Vagina (tissue), 2 donors: Measurements from ENCODE around the gene ZFP57.

Source experiments
- POLR2A ChIP-seq, 2 donors: fragments of 450-650 bp; IDR thresholded peaks; one replicate each; pipeline ENCODE4 v1.6.1; 2017; ENCODE audit warnings: antibody characterized with exemption in 2 of 2, mild to moderate bottlenecking in 2 of 2, moderate library complexity in 2 of 2
- POLR2AphosphoS5 ChIP-seq, 2 donors: sonication (generic); formaldehyde crosslinking; IDR thresholded peaks; one replicate each; pipeline ENCODE4 v1.9.0; 2017; ENCODE audit warnings: antibody characterized with exemption in 2 of 2, mild to moderate bottlenecking in 2 of 2, low read depth in 1 of 2; ENCODE audit not compliant: insufficient read depth in 1 of 2
- TF ChIP-seq, protein P1 (sequence below), 3 experiments: fragments of 450-650 bp in 2 of 3; fragments of 200-600 bp in 1 of 3; sonication (generic) in 1 of 3; IDR thresholded peaks; one replicate each; pipeline ENCODE4 v1.5.1; 2017 to 2019; ENCODE audit warnings: antibody characterized with exemption in 3 of 3, mild to moderate bottlenecking in 2 of 3, moderate library complexity in 2 of 3

GRCh38 chr6:29724937-29725869 lies 44.3 kb upstream of the ZFP57 start:
- TF ChIP-seq, protein P1, sequence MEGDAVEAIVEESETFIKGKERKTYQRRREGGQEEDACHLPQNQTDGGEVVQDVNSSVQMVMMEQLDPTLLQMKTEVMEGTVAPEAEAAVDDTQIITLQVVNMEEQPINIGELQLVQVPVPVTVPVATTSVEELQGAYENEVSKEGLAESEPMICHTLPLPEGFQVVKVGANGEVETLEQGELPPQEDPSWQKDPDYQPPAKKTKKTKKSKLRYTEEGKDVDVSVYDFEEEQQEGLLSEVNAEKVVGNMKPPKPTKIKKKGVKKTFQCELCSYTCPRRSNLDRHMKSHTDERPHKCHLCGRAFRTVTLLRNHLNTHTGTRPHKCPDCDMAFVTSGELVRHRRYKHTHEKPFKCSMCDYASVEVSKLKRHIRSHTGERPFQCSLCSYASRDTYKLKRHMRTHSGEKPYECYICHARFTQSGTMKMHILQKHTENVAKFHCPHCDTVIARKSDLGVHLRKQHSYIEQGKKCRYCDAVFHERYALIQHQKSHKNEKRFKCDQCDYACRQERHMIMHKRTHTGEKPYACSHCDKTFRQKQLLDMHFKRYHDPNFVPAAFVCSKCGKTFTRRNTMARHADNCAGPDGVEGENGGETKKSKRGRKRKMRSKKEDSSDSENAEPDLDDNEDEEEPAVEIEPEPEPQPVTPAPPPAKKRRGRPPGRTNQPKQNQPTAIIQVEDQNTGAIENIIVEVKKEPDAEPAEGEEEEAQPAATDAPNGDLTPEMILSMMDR (IDR thresholded peaks at IDR 0.05) = no peak
- TF ChIP-seq POLR2A (IDR thresholded peaks at IDR 0.05) (no peak), POLR2AphosphoS5 (IDR thresholded peaks at IDR 0.05; ENCODE audit: insufficient read depth in 1 of 2, low read depth in 1 of 2) (no peak)
